Measurements from ENCODE around the gene SLC9A7.

GRCh38 chrX:46695491-46695890 lies 63.4 kb downstream of the SLC9A7 start:
- TF ChIP-seq CTCF (IDR thresholded peaks at IDR 0.05), result no peak
- no peak for TF ChIP-seq POLR2A (IDR thresholded peaks at IDR 0.05)

Measured in transverse colon (tissue), 3 donors.